Smooth muscle cell (in vitro differentiated cells): ENCODE data around the gene TPPP. TPM values are rescaled to one million over a fixed set of nuclear protein-coding genes. Genes with fewer than 3 reads are reported as not detected.

ENCODE experiments used
- DNase-seq: peaks from one replicate; lab custom pipeline; 2025; ENCODE audit not compliant: unreplicated experiment; lab: John Stamatoyannopoulos, UW
- H2AFZ ChIP-seq: fragments of 200-600 bp; sonication (generic); 2 replicates; pipeline ENCODE4 v1.6.0; 2016; ENCODE audit warnings: antibody characterized with exemption, low read depth, mild to moderate bottlenecking
- H3F3A ChIP-seq: fragments of 200-600 bp; sonication (generic); 2 replicates; pipeline ENCODE4 v1.6.0; 2017; ENCODE audit warnings: antibody characterized with exemption, low read depth
- H3K27ac ChIP-seq: fragments of 200-600 bp; sonication (generic); 2 replicates; pipeline ENCODE4 v1.5.1; 2016; ENCODE audit warnings: low read depth, mild to moderate bottlenecking
- H3K27me3 ChIP-seq: fragments of 200-600 bp; sonication (generic); 2 replicates; pipeline ENCODE4 v1.6.1; 2016; ENCODE audit warnings: low read depth, mild to moderate bottlenecking
- H3K36me3 ChIP-seq: fragments of 200-600 bp; sonication (generic); 2 replicates; pipeline ENCODE4 v1.5.1; 2016; ENCODE audit warnings: low read depth
- H3K4me1 ChIP-seq: fragments of 200-600 bp; sonication (generic); 2 replicates; pipeline ENCODE4 v1.5.1; 2016; ENCODE audit warnings: low read depth
- H3K4me2 ChIP-seq: fragments of 200-600 bp; sonication (generic); 2 replicates; pipeline ENCODE4 v1.6.0; 2016; ENCODE audit warnings: mild to moderate bottlenecking
- H3K4me3 ChIP-seq: fragments of 200-600 bp; sonication (generic); 2 replicates; pipeline ENCODE4 v1.5.1; 2016; ENCODE audit warnings: mild to moderate bottlenecking
- H3K79me2 ChIP-seq: fragments of 200-600 bp; sonication (generic); 2 replicates; pipeline ENCODE4 v1.6.0; 2016; ENCODE audit warnings: low read depth, mild to moderate bottlenecking
- H3K9ac ChIP-seq: fragments of 200-600 bp; sonication (generic); 2 replicates; pipeline ENCODE4 v1.6.0; 2016; ENCODE audit warnings: low read depth
- H3K9me3 ChIP-seq: fragments of 200-600 bp; sonication (generic); replicated peaks from 2 replicates; pipeline ENCODE4 v1.5.1; 2016; ENCODE audit warnings: low read depth
- H4K20me1 ChIP-seq: fragments of 200-600 bp; sonication (generic); 2 replicates; pipeline ENCODE4 v1.6.0; 2016; ENCODE audit warnings: low read depth
- WGBS: methylation state at CpG from one replicate; pipeline ENCODE4 v1.1.7; 2016; ENCODE audit warnings: low lambda C conversion rate; 5-methylcytosine and 5-hydroxymethylcytosine counted together
- polyA plus RNA-seq: library from polyadenylated mRNA; unstranded; fragments of >200 nt; fragmentation: Nextera tagmentation; extraction: Ambion mirVana; gene quantifications from 2 replicates; pipeline ENCODE4 v1.2.1, GENCODE V29; 2016
- total RNA-seq: library from RNA; depleted of rRNA; stranded (reverse); fragments of >200 nt; gene quantifications from 2 replicates; pipeline ENCODE4 v1.2.3, GENCODE V29; 2014
- TF ChIP-seq, protein P1 (sequence below): fragments of 200-600 bp; sonication (generic); IDR thresholded peaks from 2 replicates; pipeline ENCODE4 v1.5.1; 2017; ENCODE audit warnings: borderline replicate concordance, mild to moderate bottlenecking, antibody characterized with exemption; ENCODE audit not compliant: insufficient read depth, poor library complexity, severe bottlenecking

TPPP gene
- total and polyA plus RNA-seq, 2 experiments from 2014 or later, result not detected

DNA sequence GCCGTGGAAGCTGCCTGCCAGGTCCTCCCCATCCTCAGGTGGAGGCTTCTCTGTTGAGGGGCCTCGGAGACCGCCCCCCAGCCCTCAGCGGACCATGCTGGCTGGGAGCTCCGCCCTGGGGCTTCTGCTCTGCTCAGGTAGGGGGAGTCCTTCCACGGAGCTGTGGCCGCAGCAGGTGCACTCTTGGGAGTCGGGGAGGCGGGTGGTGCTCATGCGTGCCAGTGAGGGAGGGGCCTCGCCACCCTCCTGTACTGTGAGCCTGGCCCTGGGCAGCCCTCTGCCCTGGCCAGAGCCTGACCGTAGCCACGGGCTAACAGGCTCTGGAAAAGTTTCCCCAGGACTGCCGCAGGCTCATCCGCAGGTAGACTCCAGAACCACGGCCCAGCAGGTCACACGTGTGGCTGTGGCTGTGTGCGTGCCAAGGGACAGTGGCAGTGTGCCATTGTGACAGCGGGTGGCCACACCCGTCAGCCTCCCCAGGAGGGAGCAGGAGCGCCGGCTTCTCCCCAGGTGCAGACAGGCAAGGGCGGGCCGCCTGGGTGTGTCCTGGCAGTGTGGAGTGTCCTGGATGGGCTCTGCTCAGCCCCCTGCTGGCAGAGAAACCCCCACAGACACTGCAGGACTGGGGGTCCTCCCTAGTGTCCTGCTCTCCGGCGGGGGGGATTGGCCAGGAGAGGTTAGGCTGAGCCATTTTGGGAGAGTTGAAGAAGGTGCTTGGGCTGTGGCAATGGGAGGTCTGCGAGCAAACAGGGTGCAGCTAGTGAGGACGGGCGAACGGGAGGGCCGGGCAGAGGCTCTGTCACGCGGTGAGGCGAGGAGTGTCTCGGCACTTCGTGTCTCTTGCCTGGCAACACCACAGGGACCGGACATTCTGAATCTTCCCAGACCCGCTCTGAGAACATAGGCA lies 29.5 kb downstream of the TPPP start:
- 95% methylated on average over 37 of the region's 38 CpGs for WGBS

GRCh38 chr5:662751-663435 lies 30.3 kb downstream of the TPPP start:
- no peak for DNase-seq
- no peak overlapping the region for H3K4me3 ChIP-seq
- 98% methylated on average over 50 of the region's 56 CpGs for WGBS
- H3F3A ChIP-seq, result no peaks in the 10 kb centered on the region
- TF ChIP-seq, protein P1, sequence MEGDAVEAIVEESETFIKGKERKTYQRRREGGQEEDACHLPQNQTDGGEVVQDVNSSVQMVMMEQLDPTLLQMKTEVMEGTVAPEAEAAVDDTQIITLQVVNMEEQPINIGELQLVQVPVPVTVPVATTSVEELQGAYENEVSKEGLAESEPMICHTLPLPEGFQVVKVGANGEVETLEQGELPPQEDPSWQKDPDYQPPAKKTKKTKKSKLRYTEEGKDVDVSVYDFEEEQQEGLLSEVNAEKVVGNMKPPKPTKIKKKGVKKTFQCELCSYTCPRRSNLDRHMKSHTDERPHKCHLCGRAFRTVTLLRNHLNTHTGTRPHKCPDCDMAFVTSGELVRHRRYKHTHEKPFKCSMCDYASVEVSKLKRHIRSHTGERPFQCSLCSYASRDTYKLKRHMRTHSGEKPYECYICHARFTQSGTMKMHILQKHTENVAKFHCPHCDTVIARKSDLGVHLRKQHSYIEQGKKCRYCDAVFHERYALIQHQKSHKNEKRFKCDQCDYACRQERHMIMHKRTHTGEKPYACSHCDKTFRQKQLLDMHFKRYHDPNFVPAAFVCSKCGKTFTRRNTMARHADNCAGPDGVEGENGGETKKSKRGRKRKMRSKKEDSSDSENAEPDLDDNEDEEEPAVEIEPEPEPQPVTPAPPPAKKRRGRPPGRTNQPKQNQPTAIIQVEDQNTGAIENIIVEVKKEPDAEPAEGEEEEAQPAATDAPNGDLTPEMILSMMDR, result no peak
- no peaks in the 10 kb centered on the region for H3K4me1 ChIP-seq
- no peaks in the 10 kb centered on the region for H4K20me1 ChIP-seq
- H3K79me2 ChIP-seq, result no peaks in the 10 kb centered on the region
- no peak overlapping the region for H3K4me2 ChIP-seq
- no peak overlapping the region for H3K9ac ChIP-seq
- H3K27me3 ChIP-seq, result no peaks in the 10 kb centered on the region
- H2AFZ ChIP-seq, result no peak overlapping the region
- H3K9me3 ChIP-seq, result no peaks in the 10 kb centered on the region
- no peak overlapping the region for H3K27ac ChIP-seq
- no peaks in the 10 kb centered on the region for H3K36me3 ChIP-seq

More for the DNA sequence above, 29.5 kb downstream of the TPPP start:
- Histone ChIP-seq H3K9me3 (no peaks in the 10 kb centered on the region), H3K4me1 (no peaks in the 10 kb centered on the region), H3K27ac (no peak overlapping the region), H3K36me3 (no peaks in the 10 kb centered on the region), H3K4me3 (no peak overlapping the region), H3K9ac (no peak overlapping the region), H3K79me2 (no peaks in the 10 kb centered on the region), H3F3A (no peaks in the 10 kb centered on the region), H4K20me1 (no peaks in the 10 kb centered on the region), H3K27me3 (no peaks in the 10 kb centered on the region), H3K4me2 (no peak overlapping the region), H2AFZ (no peak overlapping the region)
- TF ChIP-seq, protein P1, result no peak
- no peak for DNase-seq

- TF ChIP-seq, protein P1, result no peak
- Histone ChIP-seq H3F3A (no peaks in the 10 kb centered on the region), H3K79me2 (no peaks in the 10 kb centered on the region), H4K20me1 (no peaks in the 10 kb centered on the region), H3K27ac (no peak overlapping the region), H2AFZ (no peak overlapping the region), H3K4me2 (no peak overlapping the region), H3K9me3 (no peaks in the 10 kb centered on the region), H3K4me1 (no peaks in the 10 kb centered on the region), H3K9ac (no peak overlapping the region), H3K4me3 (no peak overlapping the region), H3K36me3 (no peaks in the 10 kb centered on the region), H3K27me3 (no peaks in the 10 kb centered on the region)
- no peak for DNase-seq
- WGBS, result 98% methylated on average over 50 of the region's 53 CpGs
Observed at GRCh38 chr5:661891-662750, 31.0 kb downstream of the TPPP start.
